ENCODE data around the gene C6orf141.
"Not testable (repeated sequence)": the region's sequence is repeated elsewhere in the genome, so short reads cannot be mapped to it uniquely, and the experiment has no call there.

C6orf141 gene

DNA sequence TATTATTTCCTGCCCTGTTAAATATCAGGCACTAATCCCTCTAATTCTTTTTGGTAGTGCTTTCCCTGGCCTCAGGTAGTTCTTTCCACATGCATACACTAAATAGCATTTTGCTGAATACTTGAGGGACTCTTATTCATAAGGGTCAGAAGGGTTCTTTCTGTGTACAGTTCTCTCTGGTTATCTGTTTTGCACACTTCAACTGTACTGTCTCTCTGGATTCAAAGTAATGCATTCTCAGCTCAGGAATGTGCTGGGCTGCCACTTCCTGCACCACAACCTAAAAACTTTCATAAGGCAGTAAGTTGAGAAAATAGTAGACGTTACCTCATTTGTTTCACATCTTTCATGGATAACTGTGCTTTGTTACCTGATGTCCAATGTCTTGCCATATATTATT, 32.1 kb downstream of the C6orf141 start:
- in situ Hi-C loops (cut with HindIII; ENCODE audit: low pct_ligation_motif_present, low sequenced_read_pairs): no loop called here
- no peaks in the 10 kb centered on the region for H3K36me3 ChIP-seq (replicated peaks)
- no peak overlapping the region for H3K27ac ChIP-seq
- H3K4me3 ChIP-seq (ENCODE audit: low read depth, low read length): no peak overlapping the region
- TF ChIP-seq, protein P1, sequence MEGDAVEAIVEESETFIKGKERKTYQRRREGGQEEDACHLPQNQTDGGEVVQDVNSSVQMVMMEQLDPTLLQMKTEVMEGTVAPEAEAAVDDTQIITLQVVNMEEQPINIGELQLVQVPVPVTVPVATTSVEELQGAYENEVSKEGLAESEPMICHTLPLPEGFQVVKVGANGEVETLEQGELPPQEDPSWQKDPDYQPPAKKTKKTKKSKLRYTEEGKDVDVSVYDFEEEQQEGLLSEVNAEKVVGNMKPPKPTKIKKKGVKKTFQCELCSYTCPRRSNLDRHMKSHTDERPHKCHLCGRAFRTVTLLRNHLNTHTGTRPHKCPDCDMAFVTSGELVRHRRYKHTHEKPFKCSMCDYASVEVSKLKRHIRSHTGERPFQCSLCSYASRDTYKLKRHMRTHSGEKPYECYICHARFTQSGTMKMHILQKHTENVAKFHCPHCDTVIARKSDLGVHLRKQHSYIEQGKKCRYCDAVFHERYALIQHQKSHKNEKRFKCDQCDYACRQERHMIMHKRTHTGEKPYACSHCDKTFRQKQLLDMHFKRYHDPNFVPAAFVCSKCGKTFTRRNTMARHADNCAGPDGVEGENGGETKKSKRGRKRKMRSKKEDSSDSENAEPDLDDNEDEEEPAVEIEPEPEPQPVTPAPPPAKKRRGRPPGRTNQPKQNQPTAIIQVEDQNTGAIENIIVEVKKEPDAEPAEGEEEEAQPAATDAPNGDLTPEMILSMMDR (IDR thresholded peaks at IDR 0.05; ENCODE audit: low read depth, low read length, missing control alignments): no peak
- DNase-seq: no peak
- no peaks in the 10 kb centered on the region for H3K27me3 ChIP-seq (replicated peaks)

DNA sequence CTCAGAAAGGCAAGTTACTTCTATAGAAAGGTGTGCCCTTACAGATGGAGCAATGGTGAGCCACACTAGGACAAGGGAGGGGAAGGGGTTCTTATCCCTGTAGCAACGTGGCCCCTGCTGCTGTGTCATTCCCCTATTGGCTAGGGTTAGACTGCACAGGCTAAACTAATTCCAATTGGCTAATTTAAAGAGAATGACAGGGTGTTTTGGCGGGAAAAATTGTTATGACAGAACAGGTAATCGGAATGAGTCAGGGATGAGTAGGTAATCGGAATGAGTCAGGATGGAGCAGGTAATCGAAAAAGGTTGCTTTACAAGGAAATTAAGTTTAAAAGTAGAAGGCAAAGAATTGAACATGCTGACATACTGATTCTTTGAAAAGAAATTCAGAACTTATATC, 36.8 kb downstream of the C6orf141 start:
- DNase-seq; H3K27ac ChIP-seq; in situ Hi-C loops (cut with HindIII; ENCODE audit: low pct_ligation_motif_present, low sequenced_read_pairs); H3K36me3 ChIP-seq (replicated peaks); H3K27me3 ChIP-seq (replicated peaks); H3K4me3 ChIP-seq (ENCODE audit: low read depth, low read length): not testable (repeated sequence)
